Esophagus squamous epithelium (tissue), 4 donors: ENCODE results near the gene REXO2.

Source experiments
- POLR2A ChIP-seq, 4 donors: fragments of 450-650 bp; IDR thresholded peaks; one replicate each; pipeline ENCODE4 v1.6.1; 2017; ENCODE audit warnings: antibody characterized with exemption in 4 of 4, mild to moderate bottlenecking in 4 of 4, moderate library complexity in 3 of 4
- TF ChIP-seq, protein P1 (sequence below), 6 experiments: fragments of 450-650 bp in 4 of 6; fragments of 200-600 bp in 2 of 6; sonication (generic) in 2 of 6; IDR thresholded peaks; one replicate each; pipeline ENCODE4 v1.5.1; 2016 to 2019; ENCODE audit warnings: antibody characterized with exemption in 6 of 6, mild to moderate bottlenecking in 4 of 6, moderate library complexity in 4 of 6

- TF ChIP-seq, protein P1, sequence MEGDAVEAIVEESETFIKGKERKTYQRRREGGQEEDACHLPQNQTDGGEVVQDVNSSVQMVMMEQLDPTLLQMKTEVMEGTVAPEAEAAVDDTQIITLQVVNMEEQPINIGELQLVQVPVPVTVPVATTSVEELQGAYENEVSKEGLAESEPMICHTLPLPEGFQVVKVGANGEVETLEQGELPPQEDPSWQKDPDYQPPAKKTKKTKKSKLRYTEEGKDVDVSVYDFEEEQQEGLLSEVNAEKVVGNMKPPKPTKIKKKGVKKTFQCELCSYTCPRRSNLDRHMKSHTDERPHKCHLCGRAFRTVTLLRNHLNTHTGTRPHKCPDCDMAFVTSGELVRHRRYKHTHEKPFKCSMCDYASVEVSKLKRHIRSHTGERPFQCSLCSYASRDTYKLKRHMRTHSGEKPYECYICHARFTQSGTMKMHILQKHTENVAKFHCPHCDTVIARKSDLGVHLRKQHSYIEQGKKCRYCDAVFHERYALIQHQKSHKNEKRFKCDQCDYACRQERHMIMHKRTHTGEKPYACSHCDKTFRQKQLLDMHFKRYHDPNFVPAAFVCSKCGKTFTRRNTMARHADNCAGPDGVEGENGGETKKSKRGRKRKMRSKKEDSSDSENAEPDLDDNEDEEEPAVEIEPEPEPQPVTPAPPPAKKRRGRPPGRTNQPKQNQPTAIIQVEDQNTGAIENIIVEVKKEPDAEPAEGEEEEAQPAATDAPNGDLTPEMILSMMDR (IDR thresholded peaks at IDR 0.05), result no peak
- TF ChIP-seq POLR2A (IDR thresholded peaks at IDR 0.05), result no peak
Measured at GRCh38 chr11:114401311-114401710, 38.0 kb upstream of the REXO2 start.
